Neural progenitor cell (in vitro differentiated cells): ENCODE data around the gene INTS6. TPM values are rescaled to one million over a fixed set of nuclear protein-coding genes. Genes with fewer than 3 reads are reported as not detected.
A peak's percentile ranks its signal among the peaks of the same experiment; 100 is the strongest.

Source experiments
- DNase-seq: peaks from one replicate; pipeline ENCODE4 v3.0.0-alpha.2; 2016; ENCODE audit warnings: low spot score
- H2AFZ ChIP-seq: fragments of 200-600 bp; sonication (generic); replicated peaks from 2 replicates; pipeline ENCODE4 v1.6.1; 2016; ENCODE audit warnings: antibody characterized with exemption
- H3F3A ChIP-seq: fragments of 200-600 bp; sonication (generic); 2 replicates; pipeline ENCODE4 v1.6.1; 2016; ENCODE audit warnings: antibody characterized with exemption, low read depth
- H3K27ac ChIP-seq: fragments of 200-600 bp; sonication (generic); 2 replicates; pipeline ENCODE4 v1.5.1; 2016; ENCODE audit warnings: mild to moderate bottlenecking
- H3K27me3 ChIP-seq: fragments of 200-600 bp; sonication (generic); 2 replicates; pipeline ENCODE4 v1.6.1; 2016; ENCODE audit warnings: mild to moderate bottlenecking, moderate library complexity
- H3K36me3 ChIP-seq: fragments of 200-600 bp; sonication (generic); 2 replicates; pipeline ENCODE4 v1.5.1; 2016
- H3K4me1 ChIP-seq: fragments of 200-600 bp; sonication (generic); 2 replicates; pipeline ENCODE4 v1.6.1; 2016; ENCODE audit warnings: mixed run types
- H3K4me2 ChIP-seq: fragments of 200-600 bp; sonication (generic); 2 replicates; pipeline ENCODE4 v1.6.1; 2016
- H3K4me3 ChIP-seq: fragments of 200-600 bp; sonication (generic); 2 replicates; pipeline ENCODE4 v1.5.1; 2016
- H3K79me2 ChIP-seq: fragments of 200-600 bp; sonication (generic); 2 replicates; pipeline ENCODE4 v1.6.1; 2016; ENCODE audit warnings: low read depth
- H3K9ac ChIP-seq: fragments of 200-600 bp; sonication (generic); 2 replicates; pipeline ENCODE4 v1.6.1; 2016
- H3K9me3 ChIP-seq: fragments of 200-600 bp; sonication (generic); 2 replicates; pipeline ENCODE4 v1.5.1; 2016; ENCODE audit warnings: low read depth
- H4K20me1 ChIP-seq: fragments of 200-600 bp; sonication (generic); 2 replicates; pipeline ENCODE4 v1.6.1; 2016; ENCODE audit warnings: low read depth
- H3K27ac Mint-ChIP-seq: 3 replicates; pipeline ENCODE4 v1.8.0; 2021; ENCODE audit warnings: mixed read lengths
- H3K27me3 Mint-ChIP-seq: 2 replicates; pipeline ENCODE4 v1.8.0; 2022; ENCODE audit warnings: low read depth, mild to moderate bottlenecking, inconsistent platforms, moderate library complexity, mixed read lengths; ENCODE audit not compliant: insufficient read depth
- H3K36me3 Mint-ChIP-seq: 3 replicates; pipeline ENCODE4 v1.8.0; 2021; ENCODE audit warnings: mixed read lengths
- H3K4me1 Mint-ChIP-seq: 3 replicates; pipeline ENCODE4 v1.8.0; 2021; ENCODE audit warnings: mixed read lengths
- H3K4me3 Mint-ChIP-seq: 3 replicates; pipeline ENCODE4 v1.8.0; 2021; ENCODE audit warnings: mild to moderate bottlenecking, moderate library complexity, mixed read lengths
- H3K9me3 Mint-ChIP-seq: 3 replicates; pipeline ENCODE4 v1.8.0; 2020; ENCODE audit warnings: mixed read lengths
- CTCF ChIP-seq: fragments of 200-600 bp; sonication (generic); IDR thresholded peaks from 2 replicates; pipeline ENCODE4 v1.5.1; 2017; ENCODE audit warnings: antibody characterized with exemption, mild to moderate bottlenecking
- EZH2 ChIP-seq: fragments of 200-600 bp; sonication (generic); IDR thresholded peaks from 2 replicates; pipeline ENCODE4 v1.6.1; 2017; ENCODE audit warnings: antibody characterized with exemption, mild to moderate bottlenecking, moderate library complexity
- EZH2phosphoT487 ChIP-seq: fragments of 200-600 bp; sonication (generic); IDR thresholded peaks from 2 replicates; pipeline ENCODE4 v1.6.1; 2017; ENCODE audit warnings: antibody characterized with exemption
- total RNA-seq: library from RNA; depleted of rRNA; stranded (reverse); fragments of >200 nt; gene quantifications from 2 replicates; pipeline ENCODE4 v1.2.3, GENCODE V29; 2015; ENCODE audit warnings: low replicate concordance

INTS6 gene
- total RNA-seq, 1 donor from 2014 or later = 84.0 TPM

- no peaks in the 10 kb centered on the region for H3K9me3 ChIP-seq
- no peaks in the 10 kb centered on the region for H3K27me3 ChIP-seq
- H3K79me2 ChIP-seq = peaks cover 57% of the 10 kb centered on the region
- H4K20me1 ChIP-seq = peaks cover 15% of the 10 kb centered on the region
- H3K27ac ChIP-seq = peak overlapping the region; percentile 91
- H3K27me3 Mint-ChIP-seq = no peaks in the 10 kb centered on the region
- H2AFZ ChIP-seq = peak overlapping the region; percentile 94
- peaks cover 14% of the 10 kb centered on the region for H3K36me3 Mint-ChIP-seq
- peak overlapping the region; percentile 99 for H3K27ac Mint-ChIP-seq
- H3K4me1 ChIP-seq = peaks cover 43% of the 10 kb centered on the region
- peak overlapping the region; percentile 98 for H3K4me3 Mint-ChIP-seq
- H3K4me3 ChIP-seq = peak overlapping the region; percentile 75
- peak overlapping the region; percentile 65 for H3K9ac ChIP-seq
- peaks cover 30% of the 10 kb centered on the region for H3K4me1 Mint-ChIP-seq
- TF ChIP-seq EZH2 (peak; percentile 21), CTCF (no peak)
- peak; percentile 87 for DNase-seq
- peaks cover 24% of the 10 kb centered on the region for H3K36me3 ChIP-seq
- H3K4me2 ChIP-seq = peak overlapping the region; percentile 84
- no peaks in the 10 kb centered on the region for H3K9me3 Mint-ChIP-seq
- peaks cover 46% of the 10 kb centered on the region for H3F3A ChIP-seq
Observed at GRCh38 chr13:51453207-51453958, 547 bp upstream of the INTS6 start.

- peak overlapping the region; percentile 88 for H3K9ac ChIP-seq
- peak overlapping the region; percentile 100 for H3K4me2 ChIP-seq
- Mint-ChIP-seq H3K27ac (peak overlapping the region; percentile 37), H3K36me3 (peaks cover 14% of the 10 kb centered on the region), H3K4me1 (peaks cover 30% of the 10 kb centered on the region), H3K4me3 (peak overlapping the region; percentile 93), H3K9me3 (no peaks in the 10 kb centered on the region), H3K27me3 (no peaks in the 10 kb centered on the region)
- H3F3A ChIP-seq = peaks cover 55% of the 10 kb centered on the region
- H3K79me2 ChIP-seq = peaks cover 69% of the 10 kb centered on the region
- peaks cover 28% of the 10 kb centered on the region for H3K36me3 ChIP-seq
- peak overlapping the region; percentile 99 for H3K4me3 ChIP-seq
- H4K20me1 ChIP-seq = peaks cover 21% of the 10 kb centered on the region
- peak overlapping the region; percentile 96 for H3K27ac ChIP-seq
- TF ChIP-seq CTCF (no peak), EZH2phosphoT487 (no peak), EZH2 (no peak)
- H2AFZ ChIP-seq = peak overlapping the region; percentile 26
- H3K27me3 ChIP-seq = no peaks in the 10 kb centered on the region
- H3K4me1 ChIP-seq = peaks cover 46% of the 10 kb centered on the region
- DNase-seq = peak; percentile 93
- no peaks in the 10 kb centered on the region for H3K9me3 ChIP-seq
Observed at GRCh38 chr13:51451467-51452360, 1.1 kb downstream of the INTS6 start.

- peak overlapping the region; percentile 93 for H3K4me3 Mint-ChIP-seq
- Histone ChIP-seq H3K9ac (peak overlapping the region; percentile 62), H3K79me2 (peaks cover 69% of the 10 kb centered on the region), H3K27me3 (no peaks in the 10 kb centered on the region), H3K4me3 (peak overlapping the region; percentile 99), H3K27ac (peak overlapping the region; percentile 96), H3K4me2 (peak overlapping the region; percentile 100), H3K4me1 (peaks cover 46% of the 10 kb centered on the region), H3K36me3 (peaks cover 28% of the 10 kb centered on the region), H2AFZ (peak overlapping the region; percentile 26), H3F3A (peaks cover 61% of the 10 kb centered on the region), H4K20me1 (peaks cover 21% of the 10 kb centered on the region), H3K9me3 (no peaks in the 10 kb centered on the region)
- no peak for DNase-seq
- no peaks in the 10 kb centered on the region for H3K9me3 Mint-ChIP-seq
- no peaks in the 10 kb centered on the region for H3K27me3 Mint-ChIP-seq
- peak overlapping the region; percentile 37 for H3K27ac Mint-ChIP-seq
- H3K36me3 Mint-ChIP-seq = peaks cover 14% of the 10 kb centered on the region
- peaks cover 30% of the 10 kb centered on the region for H3K4me1 Mint-ChIP-seq
- TF ChIP-seq EZH2 (no peak), CTCF (no peak), EZH2phosphoT487 (no peak)
Observed at GRCh38 chr13:51451134-51451466, 1.7 kb downstream of the INTS6 start.
